ENCODE data around the gene SGPP1.
"Not testable (repeated sequence)": the region's sequence is repeated elsewhere in the genome, so short reads cannot be mapped to it uniquely, and the experiment has no call there.

Gene SGPP1

GRCh38 chr14:63727736-63728728, at the start of gene SGPP1:
SGPP1 (minus strand) TSS chr14:63728065; CDS start chr14:63727944, 121 bp downstream.
- peak; percentile 76 for DNase-seq (ENCODE audit: low spot score)

GRCh38 chr14:63777024-63777423, 49.2 kb upstream of the SGPP1 start:
- DNase-seq (ENCODE audit: low spot score) = no peak

GRCh38 chr14:63773504-63773903, 45.6 kb upstream of the SGPP1 start:
- no peak for DNase-seq (ENCODE audit: low spot score)

GRCh38 chr14:63770187-63770807, 42.4 kb upstream of the SGPP1 start:
- DNase-seq (ENCODE audit: low spot score) = peak; percentile 54

- no peak for DNase-seq (ENCODE audit: low spot score)
Observed at GRCh38 chr14:63766611-63767010, 38.7 kb upstream of the SGPP1 start.

- DNase-seq (ENCODE audit: low spot score) = no peak
Observed at GRCh38 chr14:63764620-63765139, 36.8 kb upstream of the SGPP1 start.

- no peak for DNase-seq (ENCODE audit: low spot score)
Observed at GRCh38 chr14:63764103-63764502, 36.2 kb upstream of the SGPP1 start.

- DNase-seq (ENCODE audit: low spot score) = no peak
Observed at GRCh38 chr14:63761351-63762117, 33.7 kb upstream of the SGPP1 start.

GRCh38 chr14:63760014-63760413, 32.1 kb upstream of the SGPP1 start:
- DNase-seq (ENCODE audit: low spot score) = no peak

- DNase-seq (ENCODE audit: low spot score) = peak; percentile 24
Observed at GRCh38 chr14:63759456-63759855, 31.6 kb upstream of the SGPP1 start.

GRCh38 chr14:63757211-63757610, 29.3 kb upstream of the SGPP1 start:
- no peak for DNase-seq (ENCODE audit: low spot score)

GRCh38 chr14:63752449-63753169, 24.7 kb upstream of the SGPP1 start:
- peak; percentile 35 for DNase-seq (ENCODE audit: low spot score)

- not testable (repeated sequence) for DNase-seq (ENCODE audit: low spot score)
Observed at GRCh38 chr14:63751076-63751475, 23.2 kb upstream of the SGPP1 start.

GRCh38 chr14:63747846-63748245, 20.0 kb upstream of the SGPP1 start:
- DNase-seq (ENCODE audit: low spot score) = no peak

GRCh38 chr14:63745858-63746425, 18.1 kb upstream of the SGPP1 start:
- DNase-seq (ENCODE audit: low spot score) = no peak

GRCh38 chr14:63745272-63745671, 17.4 kb upstream of the SGPP1 start:
- DNase-seq (ENCODE audit: low spot score) = no peak

- DNase-seq (ENCODE audit: low spot score) = no peak
Observed at GRCh38 chr14:63737582-63738006, 9.7 kb upstream of the SGPP1 start.

- DNase-seq (ENCODE audit: low spot score) = no peak
Observed at GRCh38 chr14:63735720-63736119, 7.9 kb upstream of the SGPP1 start.

GRCh38 chr14:63730659-63731058, 2.8 kb upstream of the SGPP1 start:
- DNase-seq (ENCODE audit: low spot score) = no peak

- peak; percentile 55 for DNase-seq (ENCODE audit: low spot score)
Observed at GRCh38 chr14:63727231-63727735, 582 bp downstream of the SGPP1 start.

- no peak for DNase-seq (ENCODE audit: low spot score)
Observed at GRCh38 chr14:63726499-63726898, 1.4 kb downstream of the SGPP1 start.

Data from globus pallidus (tissue), 1 donor.